GM18499 (cell line): ENCODE results near the gene BORA.
"Not testable (repeated sequence)": the region's sequence is repeated elsewhere in the genome, so short reads cannot be mapped to it uniquely, and the experiment has no call there.

ENCODE experiments used
- ATAC-seq: cut with Tn5 transposase; IDR thresholded peaks from one replicate; pipeline ENCODE4 v1.9.1; 2021; ENCODE audit warnings: moderate number of reproducible peaks; ENCODE audit not compliant: insufficient read depth, unreplicated experiment

The BORA gene

GRCh38 chr13:72727417-72728289 is at the start of gene BORA, which contains the start of gene MZT1:
Gene BORA (plus strand): TSS chr13:72727923. CDS start chr13:72728941, 1,018 bp downstream.
Gene MZT1 (minus strand): TSS chr13:72727629. CDS start chr13:72727602, 27 bp downstream.
- peak; percentile 93 for ATAC-seq

DNA sequence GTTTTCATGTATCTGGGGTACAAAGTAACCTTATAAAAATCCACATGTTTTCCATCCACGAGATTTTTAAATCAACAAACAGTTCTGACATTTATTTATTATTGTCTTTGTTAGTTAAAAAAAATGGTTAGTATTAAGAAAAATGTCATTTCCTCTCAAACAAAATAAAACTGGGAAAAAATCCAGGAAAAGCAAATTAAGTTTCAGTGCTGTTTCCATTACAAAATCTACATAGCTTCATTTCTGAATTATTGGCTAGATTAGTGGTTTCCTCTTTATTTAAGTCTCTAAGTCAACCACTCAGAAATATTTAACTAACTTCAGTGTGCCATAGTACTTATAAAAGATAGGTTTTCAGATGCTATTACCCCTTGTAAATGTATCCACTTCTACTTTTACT is 49.4 kb upstream of the BORA start:
- no peak for ATAC-seq

GRCh38 chr13:72680353-72680752 is 47.4 kb upstream of the BORA start:
- ATAC-seq = no peak

GRCh38 chr13:72686766-72687165 is 41.0 kb upstream of the BORA start:
- no peak for ATAC-seq

DNA sequence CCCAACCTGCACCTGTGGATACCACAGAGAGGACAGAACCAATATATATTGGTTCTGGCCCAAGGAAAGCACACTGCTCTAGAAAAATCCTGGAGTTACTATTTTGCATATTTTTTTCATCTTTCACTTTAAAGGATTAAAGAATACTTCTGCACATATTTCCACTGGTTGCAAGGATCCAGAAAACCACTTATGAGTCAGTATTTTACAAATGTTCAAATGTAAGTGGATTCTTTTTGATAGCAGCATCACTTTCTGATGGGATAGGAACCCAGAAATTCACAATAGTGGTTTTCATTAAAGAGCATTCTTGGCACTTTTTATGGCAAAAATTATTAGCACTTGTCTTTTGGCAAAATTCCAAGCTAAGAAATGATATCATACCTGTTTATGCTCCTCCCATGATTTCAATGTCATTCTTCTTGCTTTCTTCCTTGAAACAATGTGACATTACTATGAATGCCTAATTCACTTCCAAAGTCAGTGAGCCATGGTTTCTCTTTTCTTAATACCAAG is 38.5 kb upstream of the BORA start:
- no peak for ATAC-seq

DNA sequence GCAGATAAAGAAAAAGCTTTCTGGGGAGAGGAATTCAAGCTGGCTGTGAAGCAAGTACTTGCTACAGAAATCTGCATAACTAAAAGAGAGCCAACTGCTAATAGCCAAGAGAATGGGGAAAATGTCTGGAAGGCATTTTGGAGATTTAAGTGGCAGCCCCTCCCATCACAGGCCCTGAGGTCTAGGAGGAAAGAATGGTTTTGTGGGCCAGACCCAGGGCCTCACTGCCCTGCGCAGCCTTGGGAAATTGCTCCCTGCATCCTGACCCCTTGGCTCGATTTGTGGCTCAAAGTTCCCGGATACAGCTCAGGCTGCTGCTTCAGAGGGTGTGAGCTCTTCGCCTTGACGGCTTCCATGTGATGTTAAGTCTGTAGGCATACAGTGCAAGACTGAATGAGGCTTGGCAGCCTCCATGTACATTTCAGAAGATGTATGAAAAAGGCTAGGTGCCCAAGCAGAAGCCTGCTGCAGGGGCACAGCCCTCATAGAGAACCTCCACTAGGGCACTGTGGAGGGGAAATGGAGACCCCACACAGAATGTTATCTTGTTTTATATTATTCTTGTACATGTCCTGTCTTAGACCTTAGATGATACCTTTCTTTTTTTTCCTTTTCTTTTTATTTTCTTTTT is 34.7 kb upstream of the BORA start:
- no peak for ATAC-seq

GRCh38 chr13:72693832-72694231 is 33.9 kb upstream of the BORA start:
- no peak for ATAC-seq

DNA sequence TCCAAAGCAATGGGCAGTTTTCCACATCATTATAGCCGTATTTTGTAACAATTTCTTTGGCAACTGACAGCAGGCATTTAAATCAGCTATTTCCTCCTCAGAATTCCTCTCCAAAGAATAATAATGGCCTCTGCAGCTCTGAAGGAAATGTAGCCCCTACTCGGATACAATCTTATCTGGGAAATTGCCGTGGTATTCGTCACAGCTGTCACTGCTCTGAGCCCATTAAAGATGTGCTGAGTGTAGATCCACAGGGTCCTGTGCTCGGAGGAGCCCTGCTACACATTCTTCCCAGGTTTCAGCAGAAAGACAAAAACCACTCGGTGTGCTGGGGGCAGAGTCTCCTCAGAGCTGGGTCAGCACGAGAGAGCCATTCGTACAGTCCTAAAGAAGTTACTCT is 33.4 kb upstream of the BORA start:
- no peak for ATAC-seq

DNA sequence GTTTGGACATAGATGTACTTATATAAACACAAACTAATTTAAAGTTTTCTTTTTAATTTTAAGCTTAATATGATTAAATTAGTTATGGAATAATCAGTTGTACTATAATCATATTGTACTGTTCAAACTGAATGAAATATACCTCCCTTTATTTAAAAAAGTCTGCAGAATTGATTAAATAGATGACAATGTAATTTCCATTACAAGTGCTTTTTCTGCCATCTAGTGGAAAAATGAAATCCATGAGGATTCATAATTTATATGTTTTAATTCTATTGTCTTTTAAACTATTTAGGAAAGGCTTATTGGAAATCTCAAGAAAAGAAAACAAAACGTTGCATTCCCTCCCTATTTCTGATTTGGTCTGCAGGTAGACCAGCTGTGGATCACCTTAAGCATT is 31.1 kb upstream of the BORA start:
- ATAC-seq = no peak

- no peak for ATAC-seq
Measured at GRCh38 chr13:72698164-72698563, 29.6 kb upstream of the BORA start.

GRCh38 chr13:72700509-72700908 is 27.2 kb upstream of the BORA start:
- ATAC-seq = no peak

GRCh38 chr13:72716776-72717175 is 10.9 kb upstream of the BORA start:
- no peak for ATAC-seq

DNA sequence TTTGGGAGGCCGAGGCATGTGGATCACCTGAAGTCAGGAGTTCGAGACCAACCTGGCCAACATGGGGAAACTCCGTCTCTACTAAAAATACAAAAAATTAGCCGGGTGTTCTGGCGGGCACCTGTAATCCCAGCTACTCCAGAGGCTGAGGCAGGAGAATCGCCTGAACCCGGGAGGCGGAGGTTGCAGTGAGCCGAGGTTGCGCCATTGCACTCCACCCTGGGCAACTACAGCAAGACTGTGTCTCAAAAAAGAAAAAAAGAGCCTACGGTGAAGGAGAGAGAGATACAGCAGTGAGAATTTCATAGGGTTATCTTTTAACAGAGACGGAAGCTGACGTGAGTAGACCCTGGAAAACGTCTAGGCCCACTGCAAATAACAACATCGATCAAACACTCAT is 1.5 kb upstream of the BORA start:
- not testable (repeated sequence) for ATAC-seq

GRCh38 chr13:72726726-72727416 is 852 bp upstream of the BORA start:
- ATAC-seq = peak; percentile 7

GRCh38 chr13:72728290-72728605 is 525 bp downstream of the BORA start:
- ATAC-seq = no peak

GRCh38 chr13:72737033-72737432 is 9.3 kb downstream of the BORA start:
- no peak for ATAC-seq

- ATAC-seq = no peak
Measured at GRCh38 chr13:72740015-72740414, 12.3 kb downstream of the BORA start.

DNA sequence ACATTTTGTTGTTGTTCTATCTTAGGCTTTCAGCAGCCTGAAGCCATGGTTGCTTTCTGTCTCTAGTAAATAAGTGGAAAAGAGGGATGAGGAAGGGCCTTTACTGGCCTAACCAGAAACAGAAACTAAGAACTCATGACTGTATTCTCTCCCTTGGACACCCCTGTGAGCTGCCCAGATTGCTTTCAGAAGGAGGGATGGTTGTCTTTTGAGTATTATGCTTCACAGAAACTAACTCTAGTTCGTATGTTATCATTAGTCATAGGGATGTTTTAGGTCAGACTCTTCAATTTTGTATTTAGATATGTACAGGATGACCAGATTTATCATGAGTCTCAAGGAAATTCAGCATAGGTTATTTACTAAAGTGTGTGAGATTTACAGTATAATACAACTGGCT is 17.5 kb downstream of the BORA start:
- ATAC-seq = no peak

- ATAC-seq = no peak
Measured at GRCh38 chr13:72751220-72751619, 23.5 kb downstream of the BORA start.

DNA sequence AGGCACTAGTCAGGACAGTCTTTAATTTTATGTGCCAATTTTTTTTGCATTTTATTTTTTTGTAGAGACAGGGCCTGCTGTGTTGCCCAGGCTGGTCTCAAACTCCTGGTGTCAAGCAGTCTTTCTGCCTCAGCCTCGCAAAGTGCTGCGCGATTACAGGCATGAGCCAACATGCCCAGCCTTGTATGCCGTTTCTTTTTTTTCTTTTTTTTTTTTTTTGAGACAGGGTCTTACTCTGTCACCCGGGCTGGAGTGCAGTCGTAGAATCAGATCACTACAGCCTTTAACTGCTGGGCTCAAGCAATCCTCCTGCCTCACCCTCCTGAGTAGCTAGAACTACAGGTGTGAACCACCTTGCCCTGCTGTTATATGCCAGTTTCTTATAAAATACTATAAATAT is 26.4 kb downstream of the BORA start:
- no peak for ATAC-seq
